ENCODE results near the gene ZNF831. TPM values are rescaled to one million over a fixed set of nuclear protein-coding genes. Genes with fewer than 3 reads are reported as not detected.

ZNF831 gene
- polyA plus RNA-seq, 4 donors: under 0.01 to 0.40 (median 0.27) TPM

GRCh38 chr20:59246691-59247400 lies 83.2 kb downstream of the ZNF831 start:
- H3K36me3 ChIP-seq (ENCODE audit: control insufficient read depth in 3 of 3, insufficient read depth in 2 of 3, low read depth in 1 of 3, low read length in 3 of 3): no peaks in the 10 kb centered on the region
- FAIRE-seq (no peak), DNase-seq (no peak)
- WGBS, 3 donors: 61 to 76% (median 71%) methylated on average over 8 of the region's 8 CpGs
- H3K9me3 ChIP-seq (ENCODE audit: control insufficient read depth in 2 of 2, insufficient read depth in 1 of 2, low read depth in 1 of 2, low read length in 1 of 2): peaks cover 0 to 4% of the 10 kb centered on the region in 2 donors
- H3K27me3 ChIP-seq (ENCODE audit: control insufficient read depth in 3 of 3, insufficient read depth in 3 of 3, low read length in 3 of 3): peaks cover 0 to 10% (median 2%) of the 10 kb centered on the region in 3 donors
- no peak overlapping the region for H3K4me3 ChIP-seq (ENCODE audit: low read depth in 1 of 3, low read length in 3 of 3)
- H3K4me1 ChIP-seq (ENCODE audit: control insufficient read depth in 3 of 3, insufficient read depth in 2 of 3, low read depth in 1 of 3, low read length in 2 of 3): peaks cover 0 to 3% (median 0%) of the 10 kb centered on the region in 3 donors
- no peak overlapping the region for H3K27ac ChIP-seq (ENCODE audit: low read depth in 1 of 3, low read length in 2 of 3)

DNA sequence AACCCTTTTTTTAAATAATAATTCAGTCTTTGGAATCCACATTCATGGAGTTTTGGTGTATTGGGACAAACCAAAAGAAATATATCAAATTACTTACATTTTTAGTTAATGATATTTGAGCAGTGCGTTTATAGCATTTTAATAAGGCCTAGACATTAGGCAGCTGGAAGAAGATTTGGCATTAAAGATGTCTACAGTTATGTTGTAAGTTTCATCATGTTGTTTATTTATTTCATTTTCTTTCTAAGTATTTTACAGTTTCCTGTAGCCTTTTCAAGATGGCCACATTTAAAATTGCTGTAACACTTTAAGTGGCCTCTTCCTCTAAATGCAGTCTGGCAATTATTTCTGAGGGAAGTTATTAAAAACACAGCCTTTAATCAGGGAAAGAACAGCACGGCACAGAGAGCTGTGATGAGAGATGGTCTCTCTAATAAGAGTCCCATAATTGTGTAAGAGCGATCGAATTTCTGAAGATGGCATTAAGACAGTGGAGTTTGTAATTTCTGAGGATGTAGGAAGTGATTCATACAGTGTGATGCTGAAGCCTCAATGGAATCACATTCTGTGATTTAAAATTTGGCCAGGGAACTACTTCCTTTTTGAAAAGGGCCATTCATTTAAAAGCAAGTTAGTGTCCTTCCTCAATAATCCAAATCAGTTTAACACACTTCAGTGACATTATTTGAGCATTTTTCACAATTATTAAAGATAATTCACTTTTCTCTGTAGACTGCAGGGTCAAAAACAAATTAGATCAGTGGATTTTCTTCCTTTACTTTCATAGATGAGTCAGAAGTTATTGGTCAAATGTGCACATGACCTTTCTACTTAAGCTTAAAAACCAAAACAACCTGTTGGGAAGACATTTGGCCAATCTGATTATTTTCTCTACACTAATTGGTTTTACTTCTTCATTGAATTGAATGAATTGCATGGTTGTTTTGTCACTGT lies 84.4 kb downstream of the ZNF831 start:
- H3K4me1 ChIP-seq (ENCODE audit: control insufficient read depth in 3 of 3, insufficient read depth in 2 of 3, low read depth in 1 of 3, low read length in 2 of 3): peaks cover 0 to 3% (median 0%) of the 10 kb centered on the region in 3 donors
- WGBS, 3 donors: 60 to 92% (median 78%) methylated on average over 4 of the region's 4 CpGs
- no peak overlapping the region for H3K4me3 ChIP-seq (ENCODE audit: low read depth in 1 of 3, low read length in 3 of 3)
- no peak overlapping the region for H3K27ac ChIP-seq (ENCODE audit: low read depth in 1 of 3, low read length in 2 of 3)
- H3K9me3 ChIP-seq (ENCODE audit: control insufficient read depth in 2 of 2, insufficient read depth in 1 of 2, low read depth in 1 of 2, low read length in 1 of 2): peaks cover 0 to 4% of the 10 kb centered on the region in 2 donors
- H3K27me3 ChIP-seq (ENCODE audit: control insufficient read depth in 3 of 3, insufficient read depth in 3 of 3, low read length in 3 of 3): peaks cover 0 to 10% (median 0%) of the 10 kb centered on the region in 3 donors
- FAIRE-seq: no peak
- DNase-seq: no peak
- H3K36me3 ChIP-seq (ENCODE audit: control insufficient read depth in 3 of 3, insufficient read depth in 2 of 3, low read depth in 1 of 3, low read length in 3 of 3): no peaks in the 10 kb centered on the region

DNA sequence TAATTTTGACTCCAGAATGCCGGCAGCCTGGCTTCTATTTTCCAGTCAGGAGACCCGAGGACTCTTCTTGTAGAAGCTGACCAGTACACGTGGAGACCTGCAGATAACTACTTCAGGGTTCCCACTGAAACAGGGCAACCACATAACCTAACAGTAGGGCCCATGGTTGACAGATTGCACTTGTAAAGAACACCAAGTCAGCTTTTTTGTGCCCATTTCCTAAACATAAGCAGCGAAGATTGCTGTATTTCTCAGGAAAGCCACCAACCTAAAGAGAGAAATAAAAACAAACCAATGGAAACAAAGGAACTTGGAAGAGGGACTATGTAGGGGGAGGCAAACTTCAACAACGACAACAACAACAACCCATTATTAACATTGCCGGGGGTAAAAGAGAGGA lies 86.7 kb downstream of the ZNF831 start:
- peaks cover 0 to 16% (median 11%) of the 10 kb centered on the region in 3 donors for H3K27me3 ChIP-seq (ENCODE audit: control insufficient read depth in 3 of 3, insufficient read depth in 3 of 3, low read length in 3 of 3)
- peaks cover 0 to 3% (median 0%) of the 10 kb centered on the region in 3 donors for H3K4me1 ChIP-seq (ENCODE audit: control insufficient read depth in 3 of 3, insufficient read depth in 2 of 3, low read depth in 1 of 3, low read length in 2 of 3)
- WGBS, 3 donors: 85 to 89% (median 89%) methylated on average over 6 of the region's 6 CpGs
- no peak overlapping the region for H3K4me3 ChIP-seq (ENCODE audit: low read depth in 1 of 3, low read length in 3 of 3)
- DNase-seq (no peak), FAIRE-seq (no peak)
- peaks cover 0 to 4% of the 10 kb centered on the region in 2 donors for H3K9me3 ChIP-seq (ENCODE audit: control insufficient read depth in 2 of 2, insufficient read depth in 1 of 2, low read depth in 1 of 2, low read length in 1 of 2)
- H3K27ac ChIP-seq (ENCODE audit: low read depth in 1 of 3, low read length in 2 of 3): no peak overlapping the region
- H3K36me3 ChIP-seq (ENCODE audit: control insufficient read depth in 3 of 3, insufficient read depth in 2 of 3, low read depth in 1 of 3, low read length in 3 of 3): no peaks in the 10 kb centered on the region

DNA sequence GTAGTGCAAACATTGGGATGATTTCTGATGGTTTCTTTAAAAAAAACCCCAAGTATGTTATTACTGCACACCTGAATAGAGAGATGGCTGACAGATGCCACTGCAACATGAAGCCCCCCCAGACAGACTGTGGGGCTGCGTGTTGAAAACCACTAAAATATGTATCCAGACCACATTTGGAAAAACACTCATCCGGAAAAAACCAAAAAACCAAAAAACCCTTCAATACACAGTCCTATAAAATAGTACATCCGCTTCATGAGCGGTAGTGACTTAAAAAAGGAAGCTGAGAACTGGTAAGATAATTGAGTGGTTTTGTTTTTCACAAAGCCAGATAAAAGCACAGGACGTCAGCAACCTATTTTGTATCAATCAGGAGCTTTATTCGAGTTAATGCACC lies 89.7 kb downstream of the ZNF831 start:
- H3K27ac ChIP-seq (ENCODE audit: low read depth in 1 of 3, low read length in 2 of 3): no peak overlapping the region
- WGBS, 3 donors: 63 to 80% (median 64%) methylated on average over 6 of the region's 6 CpGs
- H3K36me3 ChIP-seq (ENCODE audit: control insufficient read depth in 3 of 3, insufficient read depth in 2 of 3, low read depth in 1 of 3, low read length in 3 of 3): no peaks in the 10 kb centered on the region
- H3K4me3 ChIP-seq (ENCODE audit: low read depth in 1 of 3, low read length in 3 of 3): no peak overlapping the region
- no peaks in the 10 kb centered on the region for H3K4me1 ChIP-seq (ENCODE audit: control insufficient read depth in 3 of 3, insufficient read depth in 2 of 3, low read depth in 1 of 3, low read length in 2 of 3)
- H3K9me3 ChIP-seq (ENCODE audit: control insufficient read depth in 2 of 2, insufficient read depth in 1 of 2, low read depth in 1 of 2, low read length in 1 of 2): peaks cover 0 to 4% of the 10 kb centered on the region in 2 donors
- no peak for FAIRE-seq
- peaks cover 0 to 14% (median 12%) of the 10 kb centered on the region in 3 donors for H3K27me3 ChIP-seq (ENCODE audit: control insufficient read depth in 3 of 3, insufficient read depth in 3 of 3, low read length in 3 of 3)
- DNase-seq: peak in 1 of 2 donors; percentile 40

DNA sequence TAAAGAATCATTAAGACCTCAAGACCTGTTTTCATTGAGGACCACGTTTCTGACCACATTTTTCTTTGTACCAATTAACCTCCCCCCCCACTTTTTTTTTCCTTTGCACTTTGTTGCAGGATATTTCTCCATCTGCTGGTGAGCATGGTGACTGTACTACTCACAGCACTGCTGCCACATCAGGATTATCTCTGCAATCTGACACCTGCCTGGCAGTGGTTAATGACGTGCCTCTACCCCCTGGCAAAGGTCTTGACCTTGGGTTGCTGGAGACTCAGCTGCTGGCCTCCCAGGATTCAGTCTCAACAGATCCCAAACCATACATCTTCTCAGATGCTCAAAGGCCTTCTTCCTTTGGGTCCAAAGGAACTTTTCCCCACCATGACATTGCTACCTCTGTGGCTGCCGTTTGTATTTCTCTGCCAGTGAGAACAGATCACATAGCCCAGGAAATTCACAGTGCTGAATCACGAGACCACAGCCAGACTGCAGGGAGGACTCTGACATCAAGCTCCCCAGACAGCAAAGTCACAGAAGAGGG lies 90.2 kb downstream of the ZNF831 start:
- peak overlapping the region in 2 of 3 donors; percentile 27 to 83 for H3K27ac ChIP-seq (ENCODE audit: low read depth in 1 of 3, low read length in 2 of 3)
- no peak overlapping the region for H3K4me3 ChIP-seq (ENCODE audit: low read depth in 1 of 3, low read length in 3 of 3)
- H3K9me3 ChIP-seq (ENCODE audit: control insufficient read depth in 2 of 2, insufficient read depth in 1 of 2, low read depth in 1 of 2, low read length in 1 of 2): peaks cover 0 to 4% of the 10 kb centered on the region in 2 donors
- no peaks in the 10 kb centered on the region for H3K4me1 ChIP-seq (ENCODE audit: control insufficient read depth in 3 of 3, insufficient read depth in 2 of 3, low read depth in 1 of 3, low read length in 2 of 3)
- peaks cover 0 to 14% (median 12%) of the 10 kb centered on the region in 3 donors for H3K27me3 ChIP-seq (ENCODE audit: control insufficient read depth in 3 of 3, insufficient read depth in 3 of 3, low read length in 3 of 3)
- DNase-seq (peak in 1 of 2 donors; percentile 42), FAIRE-seq (no peak)
- no peaks in the 10 kb centered on the region for H3K36me3 ChIP-seq (ENCODE audit: control insufficient read depth in 3 of 3, insufficient read depth in 2 of 3, low read depth in 1 of 3, low read length in 3 of 3)
- WGBS, 3 donors: 21 to 26% (median 26%) methylated on average over 4 of the region's 4 CpGs

- 81 to 86% (median 86%) methylated on average over 5 of the region's 5 CpGs for WGBS, 3 donors
- FAIRE-seq (no peak), DNase-seq (no peak)
- Histone ChIP-seq H3K27me3 (ENCODE audit: control insufficient read depth in 3 of 3, insufficient read depth in 3 of 3, low read length in 3 of 3) (peaks cover 0 to 14% (median 12%) of the 10 kb centered on the region in 3 donors), H3K36me3 (ENCODE audit: control insufficient read depth in 3 of 3, insufficient read depth in 2 of 3, low read depth in 1 of 3, low read length in 3 of 3) (no peaks in the 10 kb centered on the region), H3K9me3 (ENCODE audit: control insufficient read depth in 2 of 2, insufficient read depth in 1 of 2, low read depth in 1 of 2, low read length in 1 of 2) (peaks cover 0 to under 1% of the 10 kb centered on the region in 2 donors), H3K4me3 (ENCODE audit: low read depth in 1 of 3, low read length in 3 of 3) (no peak overlapping the region), H3K27ac (ENCODE audit: low read depth in 1 of 3, low read length in 2 of 3) (no peak overlapping the region), H3K4me1 (ENCODE audit: control insufficient read depth in 3 of 3, insufficient read depth in 2 of 3, low read depth in 1 of 3, low read length in 2 of 3) (no peaks in the 10 kb centered on the region)
Observed at GRCh38 chr20:59255256-59255655, 91.6 kb downstream of the ZNF831 start.

DNA sequence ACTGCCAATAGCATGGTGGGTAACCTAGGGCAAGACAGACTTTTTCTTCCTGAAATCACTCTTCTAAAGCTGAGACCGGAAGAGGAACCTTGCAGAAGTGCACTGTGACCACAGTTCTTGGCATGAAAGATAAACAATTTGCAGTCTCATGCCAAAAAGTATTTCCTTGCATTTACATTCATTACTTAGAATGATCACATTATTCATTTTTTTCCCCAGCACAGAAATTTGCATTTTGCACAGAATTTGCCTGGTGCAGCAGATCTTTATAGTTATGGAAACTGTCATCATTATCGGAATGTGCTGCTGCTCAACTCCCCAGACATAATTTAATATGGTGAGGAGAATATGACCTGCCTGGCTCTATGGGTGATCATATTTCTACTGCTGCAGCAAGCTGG lies 94.6 kb downstream of the ZNF831 start:
- H3K36me3 ChIP-seq (ENCODE audit: control insufficient read depth in 3 of 3, insufficient read depth in 2 of 3, low read depth in 1 of 3, low read length in 3 of 3): no peaks in the 10 kb centered on the region
- DNase-seq (peak in 1 of 2 donors; percentile 26), FAIRE-seq (no peak)
- peaks cover 0 to 12% (median 6%) of the 10 kb centered on the region in 3 donors for H3K27me3 ChIP-seq (ENCODE audit: control insufficient read depth in 3 of 3, insufficient read depth in 3 of 3, low read length in 3 of 3)
- H3K4me3 ChIP-seq (ENCODE audit: low read depth in 1 of 3, low read length in 3 of 3): no peak overlapping the region
- no peaks in the 10 kb centered on the region for H3K9me3 ChIP-seq (ENCODE audit: control insufficient read depth in 2 of 2, insufficient read depth in 1 of 2, low read depth in 1 of 2, low read length in 1 of 2)
- 45 to 84% (median 66%) methylated on average over 2 of the region's 2 CpGs for WGBS, 3 donors
- H3K27ac ChIP-seq (ENCODE audit: low read depth in 1 of 3, low read length in 2 of 3): no peak overlapping the region
- no peaks in the 10 kb centered on the region for H3K4me1 ChIP-seq (ENCODE audit: control insufficient read depth in 3 of 3, insufficient read depth in 2 of 3, low read depth in 1 of 3, low read length in 2 of 3)

DNA sequence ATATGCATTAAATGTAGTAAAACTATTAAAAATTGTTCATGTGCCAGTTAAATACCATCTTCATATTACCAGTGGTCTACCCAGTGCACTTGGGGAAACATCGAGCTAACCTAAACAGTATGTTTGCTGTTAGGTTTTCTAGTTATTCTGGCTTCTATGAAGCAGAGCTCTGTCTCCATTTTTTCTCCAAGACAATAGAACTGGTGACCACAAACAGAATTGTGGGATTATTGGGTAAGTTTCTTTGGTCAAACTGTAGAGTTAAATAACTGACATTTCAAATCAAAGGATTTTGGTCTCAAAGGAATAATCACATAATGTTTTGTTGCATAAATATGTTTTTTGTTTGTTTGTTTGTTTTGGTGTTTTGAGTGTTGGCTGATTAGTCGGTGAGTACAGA lies 96.3 kb downstream of the ZNF831 start:
- Histone ChIP-seq H3K4me1 (ENCODE audit: control insufficient read depth in 3 of 3, insufficient read depth in 2 of 3, low read depth in 1 of 3, low read length in 2 of 3) (no peaks in the 10 kb centered on the region), H3K9me3 (ENCODE audit: control insufficient read depth in 2 of 2, insufficient read depth in 1 of 2, low read depth in 1 of 2, low read length in 1 of 2) (no peaks in the 10 kb centered on the region), H3K4me3 (ENCODE audit: low read depth in 1 of 3, low read length in 3 of 3) (no peak overlapping the region), H3K27me3 (ENCODE audit: control insufficient read depth in 3 of 3, insufficient read depth in 3 of 3, low read length in 3 of 3) (peaks cover 0 to 4% (median 3%) of the 10 kb centered on the region in 3 donors), H3K36me3 (ENCODE audit: control insufficient read depth in 3 of 3, insufficient read depth in 2 of 3, low read depth in 1 of 3, low read length in 3 of 3) (no peaks in the 10 kb centered on the region), H3K27ac (ENCODE audit: low read depth in 1 of 3, low read length in 2 of 3) (no peak overlapping the region)
- 66 to 85% (median 80%) methylated on average over 2 of the region's 2 CpGs for WGBS, 3 donors
- DNase-seq (no peak), FAIRE-seq (no peak)

Data from small intestine (tissue), 7 donors.